DND-41 (cell line): Measurements from ENCODE around the gene PTPRD.

ENCODE experiments used
- ATAC-seq: fragments of 200-7000 bp; cut with Tn5 transposase; 3 replicates; pipeline ENCODE4 v1.9.1; 2021; ENCODE audit warnings: low read depth; ENCODE audit not compliant: insufficient read depth
- DNase-seq: peaks from one replicate; pipeline ENCODE4 v3.0.0-alpha.2; 2020
- H2AFZ ChIP-seq: 2 replicates; pipeline ENCODE4 v1.6.0; 2012; ENCODE audit warnings: low read depth, low read length
- H3K27ac ChIP-seq: 2 replicates; pipeline ENCODE4 v1.5.1; 2012; ENCODE audit warnings: low read length, inconsistent platforms
- H3K27me3 ChIP-seq: fragments of 200-600 bp; sonication (generic); 2 replicates; pipeline ENCODE4 v1.6.0; 2012; ENCODE audit warnings: low read length, mild to moderate bottlenecking, inconsistent platforms; ENCODE audit not compliant: insufficient read depth, poor library complexity
- H3K36me3 ChIP-seq: 2 replicates; pipeline ENCODE4 v1.5.1; 2012; ENCODE audit warnings: low read length, inconsistent platforms; ENCODE audit not compliant: insufficient read depth
- H3K4me1 ChIP-seq: 2 replicates; pipeline ENCODE4 v1.5.1; 2012; ENCODE audit warnings: mild to moderate bottlenecking, low read length; ENCODE audit not compliant: insufficient read depth
- H3K4me2 ChIP-seq: 2 replicates; pipeline ENCODE4 v1.6.0; 2012; ENCODE audit warnings: mild to moderate bottlenecking, moderate library complexity, low read length, inconsistent platforms; ENCODE audit not compliant: insufficient read depth
- H3K4me3 ChIP-seq, 2 experiments: fragments of 200-600 bp in 1 of 2; shearing (Covaris generic) in 1 of 2; 2 replicates each; pipeline ENCODE4 v1.5.1; 2012 to 2016; ENCODE audit warnings: inconsistent platforms in 2 of 2, low read length in 2 of 2, mild to moderate bottlenecking in 2 of 2, low read depth in 1 of 2, moderate library complexity in 1 of 2
- H3K79me2 ChIP-seq: 2 replicates; pipeline ENCODE4 v1.6.0; 2012; ENCODE audit warnings: low read length, inconsistent platforms; ENCODE audit not compliant: insufficient read depth
- H3K9ac ChIP-seq: 2 replicates; pipeline ENCODE4 v1.6.0; 2012; ENCODE audit warnings: low read depth, mild to moderate bottlenecking, inconsistent platforms, low read length, moderate library complexity
- H3K9me3 ChIP-seq: 2 replicates; pipeline ENCODE4 v1.5.1; 2012; ENCODE audit warnings: low read length, moderate library complexity, mild to moderate bottlenecking, inconsistent platforms; ENCODE audit not compliant: insufficient read depth, severe bottlenecking
- H4K20me1 ChIP-seq: 2 replicates; pipeline ENCODE4 v1.6.0; 2012; ENCODE audit warnings: low read length; ENCODE audit not compliant: insufficient read depth
- CTCF ChIP-seq: IDR thresholded peaks from 2 replicates; pipeline ENCODE4 v1.5.1; 2012; ENCODE audit warnings: borderline replicate concordance, low read length, moderate library complexity, mild to moderate bottlenecking; ENCODE audit not compliant: poor library complexity, severe bottlenecking; ENCODE audit errors: extremely low read depth
- EZH2 ChIP-seq: IDR thresholded peaks from 3 replicates; pipeline ENCODE4 v1.6.1; 2012; ENCODE audit warnings: borderline replicate concordance, low read depth, mild to moderate bottlenecking, moderate library complexity, low read length, inconsistent platforms; ENCODE audit not compliant: severe bottlenecking

Gene PTPRD

GRCh38 chr9:9215050-9215449 is 1397.8 kb downstream of the PTPRD start:
- Histone ChIP-seq H3K9ac (no peak overlapping the region), H3K9me3 (no peaks in the 10 kb centered on the region), H3K4me2 (no peak overlapping the region), H3K79me2 (no peaks in the 10 kb centered on the region), H2AFZ (no peak overlapping the region), H3K27me3 (no peaks in the 10 kb centered on the region), H3K4me3 (no peak overlapping the region), H3K4me1 (no peaks in the 10 kb centered on the region), H3K27ac (no peak overlapping the region), H4K20me1 (no peaks in the 10 kb centered on the region), H3K36me3 (no peaks in the 10 kb centered on the region)
- DNase-seq: no peak
- TF ChIP-seq EZH2: no peak
- no peak for TF ChIP-seq CTCF
- no peak for ATAC-seq

- no peak for ATAC-seq
- Histone ChIP-seq H3K27ac (no peak overlapping the region), H3K27me3 (no peaks in the 10 kb centered on the region), H4K20me1 (no peaks in the 10 kb centered on the region), H3K9me3 (no peaks in the 10 kb centered on the region), H3K4me3 (no peak overlapping the region), H3K36me3 (no peaks in the 10 kb centered on the region), H3K79me2 (no peaks in the 10 kb centered on the region), H3K4me1 (no peaks in the 10 kb centered on the region), H2AFZ (no peak overlapping the region), H3K9ac (no peak overlapping the region), H3K4me2 (no peak overlapping the region)
- TF ChIP-seq EZH2: no peak
- TF ChIP-seq CTCF: no peak
- DNase-seq: no peak
Observed at GRCh38 chr9:9214066-9214465, 1398.7 kb downstream of the PTPRD start.

GRCh38 chr9:9212963-9213362 is 1399.8 kb downstream of the PTPRD start:
- ATAC-seq: no peak

More at GRCh38 chr9:9212963-9213362, 1399.8 kb downstream of the PTPRD start:
- Histone ChIP-seq H3K4me3 (no peak overlapping the region), H3K27ac (no peak overlapping the region), H4K20me1 (no peaks in the 10 kb centered on the region), H3K36me3 (no peaks in the 10 kb centered on the region), H3K9ac (no peak overlapping the region), H2AFZ (no peak overlapping the region), H3K27me3 (no peaks in the 10 kb centered on the region), H3K9me3 (no peaks in the 10 kb centered on the region), H3K4me1 (no peaks in the 10 kb centered on the region), H3K4me2 (no peak overlapping the region), H3K79me2 (no peaks in the 10 kb centered on the region)
- DNase-seq: no peak
- TF ChIP-seq EZH2: no peak
- no peak for TF ChIP-seq CTCF
